Stimulated activated CD4-positive, alpha-beta T cell treated with anti-CD3 and anti-CD28 coated beads, Interleukin-1b, Interleukin-23, amount 100 ng/mL, for 4 hours (primary cell): ENCODE results near the gene CS.
"Not testable (repeated sequence)": the region's sequence is repeated elsewhere in the genome, so short reads cannot be mapped to it uniquely, and the experiment has no call there.

Experiments used
- DNase-seq, 2 donors: peaks; one replicate each; pipeline ENCODE4 v3.0.0-alpha.2; 2020; ENCODE audit warnings: low read depth in 2 of 2

CS gene

DNA sequence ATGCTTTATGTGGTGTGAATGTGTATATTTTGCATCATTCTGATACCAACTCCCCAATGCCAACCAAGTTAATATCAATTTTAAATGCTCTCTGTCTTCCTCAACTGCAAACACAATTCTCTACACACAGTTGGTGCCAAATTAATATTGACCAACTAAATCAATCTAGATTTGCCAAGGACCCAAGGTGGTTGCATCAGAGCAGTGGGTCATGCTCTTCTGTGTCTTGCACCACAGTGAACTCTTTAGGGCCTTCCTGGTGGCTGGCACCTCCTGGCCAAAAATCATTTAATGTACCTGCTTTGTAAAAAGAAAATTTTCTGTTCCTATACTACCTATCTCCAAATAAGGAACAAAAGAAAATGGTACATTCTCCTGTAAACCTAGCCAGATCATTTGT, 19.3 kb downstream of the CS start:
- no peak for DNase-seq

DNA sequence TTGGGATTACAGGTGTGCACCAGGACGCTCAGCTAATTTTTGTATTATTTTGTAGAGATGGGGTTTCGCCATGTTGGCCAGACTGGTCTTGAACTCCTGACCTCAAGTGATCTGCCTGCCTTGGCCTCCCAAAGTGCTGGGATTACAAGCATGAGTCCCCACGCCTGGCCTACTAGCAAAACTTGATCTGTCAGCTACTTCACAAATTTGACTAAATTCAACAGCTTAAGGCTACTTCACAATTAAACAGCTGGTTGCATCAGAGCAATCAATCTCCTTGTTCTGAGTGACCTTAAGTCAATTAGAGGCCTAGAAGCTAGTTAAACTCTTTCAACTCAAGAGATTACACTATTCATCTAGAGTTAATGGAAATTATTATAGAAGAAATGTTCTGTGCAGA, 21.2 kb downstream of the CS start:
- no peak for DNase-seq

GRCh38 chr12:56274299-56274698, 25.8 kb downstream of the CS start:
- no peak for DNase-seq

GRCh38 chr12:56272468-56272867, 27.7 kb downstream of the CS start:
- not testable (repeated sequence) for DNase-seq

GRCh38 chr12:56271031-56271430, 29.1 kb downstream of the CS start:
- no peak for DNase-seq

DNA sequence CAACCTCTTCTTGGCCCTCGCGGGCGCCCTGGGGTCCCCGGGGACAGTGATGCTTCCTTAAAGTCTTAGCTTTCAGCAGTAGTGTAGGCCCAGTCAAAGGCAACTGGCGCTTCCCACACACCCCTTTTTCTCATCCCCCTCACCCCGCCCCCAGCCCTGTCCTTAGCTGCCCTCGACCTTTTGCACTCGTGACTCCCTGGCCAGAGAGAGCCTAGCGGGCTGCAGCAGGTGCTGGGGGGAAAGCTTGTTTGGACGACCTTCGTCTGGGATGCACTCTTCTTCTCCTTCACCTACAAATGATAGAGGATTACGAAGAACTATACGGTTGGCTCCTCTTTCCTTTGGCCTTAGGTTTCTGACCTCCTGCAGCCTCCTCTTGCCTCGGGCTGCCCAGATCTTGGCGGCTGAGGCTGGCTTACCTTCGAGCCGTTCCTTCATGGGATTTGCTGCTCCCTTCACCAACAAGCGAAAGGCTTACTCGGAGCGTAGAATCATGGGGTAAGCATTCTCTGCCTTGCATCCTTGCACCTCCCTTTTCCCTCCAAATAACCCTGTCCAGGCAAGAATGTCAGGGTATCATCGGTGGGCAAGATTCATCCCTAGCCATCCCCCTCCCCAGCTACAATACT, 32.6 kb downstream of the CS start:
- no peak for DNase-seq

DNA sequence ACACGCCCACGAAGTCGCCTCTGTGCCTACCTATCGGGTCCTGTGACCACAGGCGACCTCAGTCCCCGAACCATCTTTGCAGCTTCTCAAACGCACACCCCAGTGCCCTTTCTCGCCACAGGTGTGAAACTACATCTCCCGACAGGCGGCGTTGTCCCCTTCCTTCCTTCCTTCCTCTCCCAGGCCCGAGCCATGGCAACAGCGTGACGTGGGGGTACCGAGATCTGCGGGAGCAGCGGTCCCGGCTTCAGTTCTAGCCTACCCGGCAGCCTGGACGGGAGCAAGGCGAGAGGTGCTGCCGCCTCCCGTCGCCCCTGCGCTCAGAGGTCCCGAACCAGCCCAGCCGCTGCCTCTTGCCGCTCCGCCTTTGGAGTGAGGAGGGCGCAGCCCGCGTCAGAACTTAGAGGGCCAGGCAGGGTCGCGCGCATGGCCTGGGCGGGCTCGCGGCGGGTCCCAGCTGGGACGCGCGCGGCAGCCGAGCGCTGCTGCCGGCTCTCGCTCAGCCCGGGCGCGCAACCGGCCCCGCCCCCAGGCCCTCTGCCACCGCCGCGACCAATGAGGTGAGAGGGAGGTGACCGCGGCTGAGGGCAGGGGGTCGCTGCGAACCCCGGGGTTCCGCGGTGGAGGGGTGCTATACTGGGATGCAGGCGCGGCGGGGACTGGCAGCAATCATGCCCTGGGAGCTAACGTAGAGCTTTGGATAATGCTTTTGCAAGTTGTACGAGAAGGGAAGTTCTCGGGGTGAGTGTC, 33.3 kb downstream of the CS start, which contains the start of gene COQ10A:
Gene COQ10A (plus strand): TSS at position 250 of the 750 bp plus-strand sequence. CDS start 177 bp downstream, at position 427.
- peak; percentile 71 to 77 for DNase-seq

GRCh38 chr12:56266068-56266692, 34.0 kb downstream of the CS start:
- DNase-seq, result not testable (repeated sequence)

DNA sequence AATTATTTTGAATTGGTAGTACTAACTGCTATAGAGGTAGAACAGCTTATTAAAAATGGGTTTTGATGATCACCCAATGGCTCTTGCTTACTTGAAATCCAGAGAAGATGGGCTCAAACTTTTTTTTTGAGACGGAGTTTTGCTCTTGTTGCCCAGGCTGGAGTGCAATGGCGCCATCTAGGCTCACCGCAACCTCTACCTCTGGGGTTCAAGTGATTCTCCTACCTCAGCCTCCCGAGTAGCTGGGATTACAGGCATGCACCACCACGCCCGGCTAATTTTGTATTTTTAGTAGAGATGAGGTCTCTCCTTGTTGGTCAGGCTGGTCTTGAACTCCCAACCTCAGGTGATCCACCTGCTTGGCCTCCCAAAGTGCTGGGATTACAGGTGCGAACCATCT, 37.2 kb downstream of the CS start:
- not testable (repeated sequence) for DNase-seq

DNA sequence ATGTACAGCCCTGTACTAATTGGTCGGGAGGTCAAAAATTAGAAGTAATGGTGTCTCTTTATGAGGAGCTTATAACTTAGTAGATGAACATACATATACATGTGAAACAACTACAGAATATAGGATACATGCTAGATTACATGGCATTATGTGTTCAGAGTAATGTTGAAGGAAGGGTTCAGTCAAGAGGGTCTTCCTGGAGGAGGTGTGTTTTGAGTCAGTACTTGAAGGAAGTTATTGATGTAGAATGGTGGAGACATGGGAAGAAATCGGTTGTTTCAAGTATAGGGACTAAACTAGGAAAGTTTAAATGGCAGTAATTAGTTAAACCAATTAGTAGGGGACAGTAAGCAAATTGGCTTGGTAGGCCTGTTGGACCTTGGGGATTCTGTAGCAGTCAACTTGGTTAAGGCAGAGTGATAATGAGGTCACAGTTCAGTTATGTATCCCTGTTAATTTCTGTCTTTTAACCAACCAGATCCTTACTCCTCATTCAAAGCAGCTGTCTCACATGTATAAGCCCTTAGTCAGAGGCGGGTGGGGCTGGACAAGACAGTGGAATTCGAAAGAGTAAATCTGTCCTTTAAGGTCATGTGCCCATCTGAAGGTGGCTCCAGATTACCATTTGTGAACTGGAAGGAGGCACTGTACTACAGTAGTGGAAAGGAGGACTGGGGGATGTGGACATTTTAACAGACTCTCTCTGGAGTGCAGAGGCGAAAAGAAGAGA, 38.5 kb downstream of the CS start:
- no peak for DNase-seq

DNA sequence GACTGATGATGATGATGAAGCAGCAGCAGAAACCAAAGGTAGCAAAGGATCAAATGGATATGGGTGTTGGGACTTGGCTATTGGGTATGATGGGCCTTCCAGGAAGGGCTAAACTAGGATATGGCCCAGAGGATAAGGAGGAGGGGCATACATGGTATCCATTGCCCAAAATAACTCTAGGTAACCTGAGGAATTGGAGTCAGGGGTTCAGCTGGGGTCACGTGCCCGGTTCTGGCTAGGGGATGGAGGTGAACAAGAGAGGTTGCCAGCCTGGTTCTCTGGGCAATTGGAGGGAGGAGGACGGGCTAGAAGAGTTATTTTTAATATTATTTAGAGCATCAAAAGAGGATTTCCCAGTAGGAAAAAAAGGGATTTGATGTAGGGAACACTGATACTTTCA, 39.2 kb downstream of the CS start:
- no peak for DNase-seq

DNA sequence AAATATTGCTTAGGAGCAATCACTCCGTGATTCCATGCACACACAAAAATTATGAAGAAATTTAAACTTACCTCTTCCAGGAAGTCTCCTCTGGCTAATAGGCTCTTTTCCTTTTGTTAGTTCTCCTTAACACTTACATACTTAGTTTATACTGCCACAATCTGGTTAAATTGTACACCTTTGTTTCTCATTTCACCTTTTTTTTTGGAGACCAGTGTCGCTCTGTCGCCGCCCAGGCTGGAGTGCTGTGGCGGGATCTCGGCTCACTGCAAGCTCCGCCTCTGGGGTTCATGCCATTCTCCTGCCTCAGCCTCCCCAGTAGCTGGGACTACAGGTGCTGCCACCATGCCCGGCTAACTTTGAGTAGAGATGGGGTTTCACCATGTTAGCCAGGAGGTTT, 39.8 kb downstream of the CS start:
- no peak for DNase-seq

DNA sequence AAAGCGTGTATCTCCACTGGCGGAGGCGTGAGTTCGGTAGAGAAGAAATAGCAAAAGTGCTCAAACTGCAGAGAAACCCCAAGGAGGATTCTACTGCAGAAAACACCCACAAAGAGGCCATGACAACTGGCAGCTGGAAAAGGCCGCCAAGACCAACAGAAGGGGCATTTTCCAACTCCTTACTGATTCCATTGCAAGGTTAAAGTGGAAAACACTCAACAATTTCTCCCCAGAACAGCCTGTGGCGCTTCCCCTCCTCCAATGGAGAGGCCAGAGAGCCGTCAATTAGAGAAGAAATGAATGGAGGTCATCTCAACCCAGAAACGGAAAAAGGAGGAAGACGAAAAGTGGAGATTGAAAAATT, 41.3 kb downstream of the CS start:
- no peak for DNase-seq

- peak; percentile 74 to 82 for DNase-seq
These were observed 41.9 kb downstream of the CS start, which contains the start of gene ANKRD52 for GRCh38 chr12:56258068-56258819. ANKRD52 (minus strand) TSS chr12:56258384; CDS start chr12:56258269, 115 bp downstream.

GRCh38 chr12:56257491-56258067, 42.6 kb downstream of the CS start:
- no peak for DNase-seq

GRCh38 chr12:56257071-56257470, 43.1 kb downstream of the CS start:
- DNase-seq, result no peak

DNA sequence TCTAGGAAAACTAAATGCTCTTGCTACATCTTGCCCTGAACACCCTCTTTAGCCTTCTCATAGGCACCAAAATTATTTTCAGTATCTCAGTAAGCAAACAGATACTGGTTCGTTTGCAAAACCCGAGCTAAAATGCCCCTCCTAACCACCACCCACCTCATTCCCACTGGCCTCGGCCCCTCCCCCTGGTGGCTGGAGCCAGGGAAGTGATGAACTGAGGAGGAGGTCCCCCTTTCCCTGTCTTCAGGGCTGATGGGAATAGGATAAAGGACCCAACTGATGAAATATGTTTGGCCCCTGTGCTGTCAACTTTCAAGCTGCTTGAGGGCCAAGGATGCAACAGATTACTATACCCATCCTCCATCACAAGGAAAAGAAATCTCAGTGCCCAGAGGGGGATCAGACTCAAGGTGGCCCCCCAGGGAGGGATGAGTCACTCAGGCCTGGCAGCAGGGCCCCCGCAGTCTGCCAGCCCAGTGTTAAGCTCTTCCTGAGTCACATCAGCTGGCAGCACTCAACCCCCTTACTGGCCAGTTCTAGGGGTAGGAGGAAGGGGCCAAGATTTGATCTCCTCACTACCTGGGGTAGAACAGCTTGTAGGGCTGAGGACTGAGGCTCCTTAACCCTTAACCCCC, 43.7 kb downstream of the CS start:
- DNase-seq, result no peak

DNA sequence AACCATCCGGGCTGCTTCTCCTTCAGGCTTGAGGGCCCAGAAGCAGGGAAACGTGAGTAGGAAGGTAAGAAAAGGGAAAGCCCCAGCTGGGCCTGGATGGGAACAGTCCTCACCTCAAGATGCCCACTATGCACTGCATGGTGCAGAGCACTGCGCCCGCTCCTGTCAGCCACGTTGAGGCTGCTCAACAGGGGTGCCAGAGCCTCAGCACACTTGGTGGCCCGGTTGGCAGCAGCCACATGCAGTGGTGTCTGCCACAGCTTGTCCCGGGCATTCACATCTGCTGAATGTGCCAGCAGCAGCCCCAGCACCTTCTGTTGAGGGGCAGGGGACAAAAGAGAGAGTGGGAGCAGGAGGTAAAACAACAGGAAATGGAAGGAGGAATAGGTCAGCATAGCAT, 44.5 kb downstream of the CS start:
- no peak for DNase-seq

- no peak for DNase-seq
These were observed 47.0 kb downstream of the CS start for GRCh38 chr12:56253091-56253490.

DNA sequence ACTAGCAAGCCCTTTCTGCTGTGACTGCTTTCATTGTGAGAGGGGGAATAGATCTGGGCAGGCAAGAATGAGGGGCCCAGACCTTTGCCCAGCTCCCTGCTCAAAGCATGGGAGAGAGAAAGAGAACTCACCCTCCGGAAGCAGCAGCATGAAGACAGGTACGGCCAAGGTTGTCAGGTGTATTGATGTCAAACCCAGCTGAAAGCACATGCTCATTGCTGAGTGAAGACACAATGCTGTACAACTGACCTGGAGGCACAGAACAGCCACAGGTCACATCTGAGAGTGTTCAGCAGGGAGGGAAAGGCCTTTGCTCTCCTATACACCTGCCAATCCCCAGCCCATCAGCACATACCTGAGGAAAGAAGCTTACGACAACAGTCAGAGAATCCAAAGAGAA, 47.5 kb downstream of the CS start:
- no peak for DNase-seq

DNA sequence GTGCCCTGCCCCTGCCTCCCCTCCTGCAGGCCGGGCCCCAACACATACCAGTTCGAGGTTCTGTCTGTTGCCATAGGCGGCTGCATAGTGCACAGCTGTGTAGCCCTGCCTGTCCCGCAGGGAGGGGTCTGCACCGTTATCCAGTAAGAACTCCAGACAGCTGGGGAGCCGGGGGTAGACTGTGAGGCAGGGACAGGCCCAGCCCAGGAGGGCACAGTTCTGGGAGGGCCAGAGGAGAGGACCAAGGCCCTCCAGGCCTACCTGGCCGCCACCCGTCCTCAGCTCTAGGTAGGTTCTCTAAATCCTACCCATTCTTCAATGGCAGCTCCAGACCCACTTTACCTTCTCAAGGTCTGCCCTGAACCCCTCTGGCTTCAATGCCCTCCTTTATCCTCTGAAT, 51.4 kb downstream of the CS start:
- no peak for DNase-seq
